D721Med (cell line): ENCODE measurements around the gene NUP85.

Source experiments
- DNase-seq: peaks from one replicate; pipeline ENCODE4 v3.0.0; 2011; ENCODE audit warnings: low spot score; ENCODE audit not compliant: insufficient read length
- FAIRE-seq: peaks from 2 replicates; lab custom pipeline; 2011; peaks lifted over from hg19 to GRCh38; lab: Jason Lieb, UNC
- TF ChIP-seq, protein P1 (sequence below): IDR thresholded peaks from 2 replicates; pipeline ENCODE4 v1.5.1; 2012; ENCODE audit warnings: mild to moderate bottlenecking, control low read depth; ENCODE audit not compliant: insufficient read depth; ENCODE audit errors: missing control alignments

Gene NUP85

DNA sequence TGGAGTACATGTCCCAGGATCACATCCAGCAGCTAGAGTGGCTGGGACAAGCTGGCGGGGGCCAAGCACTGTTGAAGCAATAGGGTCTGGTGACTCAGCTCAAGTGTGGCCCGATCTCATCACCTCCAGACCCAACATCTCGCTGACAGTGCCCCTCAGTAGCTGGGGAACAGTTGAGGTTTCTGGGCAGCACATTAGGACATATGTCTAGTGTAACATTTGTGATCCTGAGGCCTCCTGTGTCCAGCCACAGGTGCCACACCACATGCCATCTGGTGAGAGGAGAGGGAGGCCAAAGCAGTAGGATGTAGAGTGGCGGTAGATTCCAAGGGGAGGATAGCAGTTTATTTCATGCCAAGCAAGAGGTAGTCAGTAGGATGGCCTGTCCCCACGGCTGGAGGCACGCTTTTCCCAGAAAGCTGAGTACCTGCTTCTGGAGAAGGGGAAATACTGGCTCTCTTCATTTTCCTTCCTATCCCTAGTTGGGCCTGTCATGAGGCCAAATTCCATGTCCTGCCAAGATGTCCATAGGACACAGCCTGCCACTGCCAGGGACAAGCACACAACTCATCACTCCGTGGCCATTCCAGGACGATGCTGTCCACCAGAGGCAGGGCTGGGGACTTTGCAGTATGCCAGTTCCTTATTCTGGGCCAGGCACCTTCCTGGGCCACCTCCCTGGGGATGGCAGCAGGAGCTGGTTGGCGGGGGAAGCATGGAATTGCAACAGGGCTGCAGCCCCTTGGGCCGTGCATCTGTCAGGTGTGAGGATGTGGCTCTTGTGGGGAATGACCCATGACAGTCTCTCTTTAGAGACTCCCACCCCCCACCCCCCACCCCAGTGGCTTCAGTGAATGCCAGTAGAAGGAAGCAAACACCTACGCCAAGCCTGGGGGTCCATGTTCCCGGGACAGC lies 31.9 kb downstream of the NUP85 start:
- DNase-seq, result no peak
- no peak for FAIRE-seq
- TF ChIP-seq, protein P1, sequence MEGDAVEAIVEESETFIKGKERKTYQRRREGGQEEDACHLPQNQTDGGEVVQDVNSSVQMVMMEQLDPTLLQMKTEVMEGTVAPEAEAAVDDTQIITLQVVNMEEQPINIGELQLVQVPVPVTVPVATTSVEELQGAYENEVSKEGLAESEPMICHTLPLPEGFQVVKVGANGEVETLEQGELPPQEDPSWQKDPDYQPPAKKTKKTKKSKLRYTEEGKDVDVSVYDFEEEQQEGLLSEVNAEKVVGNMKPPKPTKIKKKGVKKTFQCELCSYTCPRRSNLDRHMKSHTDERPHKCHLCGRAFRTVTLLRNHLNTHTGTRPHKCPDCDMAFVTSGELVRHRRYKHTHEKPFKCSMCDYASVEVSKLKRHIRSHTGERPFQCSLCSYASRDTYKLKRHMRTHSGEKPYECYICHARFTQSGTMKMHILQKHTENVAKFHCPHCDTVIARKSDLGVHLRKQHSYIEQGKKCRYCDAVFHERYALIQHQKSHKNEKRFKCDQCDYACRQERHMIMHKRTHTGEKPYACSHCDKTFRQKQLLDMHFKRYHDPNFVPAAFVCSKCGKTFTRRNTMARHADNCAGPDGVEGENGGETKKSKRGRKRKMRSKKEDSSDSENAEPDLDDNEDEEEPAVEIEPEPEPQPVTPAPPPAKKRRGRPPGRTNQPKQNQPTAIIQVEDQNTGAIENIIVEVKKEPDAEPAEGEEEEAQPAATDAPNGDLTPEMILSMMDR, result no peak

DNA sequence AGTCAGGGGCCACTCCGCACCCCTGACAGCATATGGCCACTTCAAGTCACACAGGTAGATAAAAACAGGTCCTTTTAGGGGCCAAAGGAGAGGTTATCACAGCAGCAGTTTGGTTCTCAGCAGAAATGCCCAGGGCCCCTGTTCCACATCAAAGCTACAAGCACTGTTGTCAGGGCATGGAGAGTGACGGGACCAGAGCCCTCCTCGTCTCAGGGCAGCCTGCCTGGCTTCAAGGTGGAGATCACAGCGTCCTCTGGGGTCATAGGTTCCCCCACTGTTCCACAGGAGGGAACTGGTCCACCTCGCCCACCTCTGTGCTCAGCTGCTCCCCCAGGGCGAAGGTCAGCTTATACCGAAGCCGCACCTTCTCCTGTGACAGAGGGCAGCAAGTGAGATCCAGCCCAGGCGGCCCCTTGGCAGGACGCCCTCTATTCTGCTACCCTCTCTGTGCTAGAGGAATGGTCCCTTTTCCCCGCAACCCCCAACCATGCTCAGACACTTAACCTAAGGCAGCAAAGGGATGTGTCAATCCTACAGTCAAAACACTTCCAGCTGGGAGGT lies 32.6 kb downstream of the NUP85 start:
- DNase-seq (no peak), FAIRE-seq (no peak)
- TF ChIP-seq, protein P1, result no peak

DNA sequence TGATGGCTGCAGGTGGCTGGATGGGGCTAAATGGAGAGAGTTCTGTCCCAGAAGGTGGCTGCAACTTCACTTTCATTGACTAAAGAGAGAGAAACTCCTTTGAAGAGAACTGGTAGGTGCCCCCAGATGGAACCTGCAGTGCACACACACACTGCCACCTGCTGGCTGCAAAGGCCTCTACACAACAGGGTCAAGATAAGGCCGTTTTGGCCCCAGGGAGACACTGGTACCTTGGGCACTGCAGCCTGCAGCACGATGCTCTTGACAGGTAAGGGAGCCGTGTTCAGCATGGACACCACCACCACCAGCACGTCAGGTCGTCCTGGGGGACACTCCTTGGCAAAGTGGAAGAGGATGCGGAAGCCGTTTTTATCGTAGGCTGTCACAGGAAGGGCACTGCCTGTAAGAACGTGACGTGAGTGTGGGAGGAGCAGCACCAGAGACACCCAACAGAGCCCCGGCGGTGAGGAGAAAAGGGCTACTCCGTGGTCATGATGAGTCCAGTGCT lies 33.3 kb downstream of the NUP85 start:
- TF ChIP-seq, protein P1, result peak; percentile 92
- DNase-seq, result peak; percentile 80
- FAIRE-seq, result no peak

DNA sequence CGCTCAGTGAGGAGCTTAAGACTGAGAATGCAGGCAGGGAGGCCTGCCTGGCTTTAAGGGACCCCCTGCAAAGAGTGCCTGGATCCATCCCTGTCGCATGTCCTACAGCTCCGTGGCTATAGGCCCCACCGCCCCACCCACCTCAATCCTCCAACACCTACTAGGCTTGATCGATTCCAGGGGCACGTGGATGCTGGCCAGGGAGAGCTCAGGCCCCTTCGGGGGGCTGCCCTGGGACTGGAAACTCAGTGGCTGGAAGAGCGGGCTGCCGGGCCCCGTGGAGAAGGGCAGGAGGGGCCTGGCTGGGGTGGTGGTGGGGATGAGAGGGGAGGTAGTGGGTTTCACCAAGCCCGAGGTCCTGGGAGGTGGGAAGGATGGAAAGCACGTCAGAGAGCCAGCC lies 33.7 kb downstream of the NUP85 start:
- FAIRE-seq, result no peak
- no peak for DNase-seq
- TF ChIP-seq, protein P1, result no peak

DNA sequence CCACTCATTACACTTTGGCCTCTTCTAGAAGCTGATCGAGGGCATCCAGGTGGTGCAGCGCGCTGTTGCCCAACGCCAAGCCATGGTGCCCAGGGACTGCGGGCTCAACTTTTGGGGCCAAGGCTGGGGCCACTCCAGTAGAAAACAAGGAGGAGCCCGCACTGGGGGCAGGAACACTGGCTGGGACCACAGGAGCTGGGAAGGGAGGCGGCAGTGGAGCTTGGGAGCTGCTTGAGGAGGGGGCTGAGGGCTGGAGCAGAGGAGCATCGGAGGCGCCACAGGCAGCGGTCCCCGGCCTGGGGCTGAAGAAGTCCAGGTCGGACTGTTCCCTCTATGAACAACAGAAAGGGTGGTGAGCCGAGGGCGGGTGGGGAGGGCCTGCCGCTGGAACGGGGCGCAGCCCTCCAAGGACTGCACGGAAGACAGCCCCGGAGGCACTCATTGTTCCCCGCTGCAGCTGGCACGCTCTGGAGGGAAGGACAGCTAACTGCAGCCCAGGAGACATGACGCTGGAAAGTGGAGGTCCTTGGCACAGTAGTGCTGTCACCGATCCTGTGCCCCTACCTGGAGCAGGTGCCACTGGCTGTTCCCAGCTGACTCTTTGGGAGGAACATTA lies 34.4 kb downstream of the NUP85 start:
- TF ChIP-seq, protein P1, result no peak
- no peak for FAIRE-seq
- DNase-seq, result no peak

DNA sequence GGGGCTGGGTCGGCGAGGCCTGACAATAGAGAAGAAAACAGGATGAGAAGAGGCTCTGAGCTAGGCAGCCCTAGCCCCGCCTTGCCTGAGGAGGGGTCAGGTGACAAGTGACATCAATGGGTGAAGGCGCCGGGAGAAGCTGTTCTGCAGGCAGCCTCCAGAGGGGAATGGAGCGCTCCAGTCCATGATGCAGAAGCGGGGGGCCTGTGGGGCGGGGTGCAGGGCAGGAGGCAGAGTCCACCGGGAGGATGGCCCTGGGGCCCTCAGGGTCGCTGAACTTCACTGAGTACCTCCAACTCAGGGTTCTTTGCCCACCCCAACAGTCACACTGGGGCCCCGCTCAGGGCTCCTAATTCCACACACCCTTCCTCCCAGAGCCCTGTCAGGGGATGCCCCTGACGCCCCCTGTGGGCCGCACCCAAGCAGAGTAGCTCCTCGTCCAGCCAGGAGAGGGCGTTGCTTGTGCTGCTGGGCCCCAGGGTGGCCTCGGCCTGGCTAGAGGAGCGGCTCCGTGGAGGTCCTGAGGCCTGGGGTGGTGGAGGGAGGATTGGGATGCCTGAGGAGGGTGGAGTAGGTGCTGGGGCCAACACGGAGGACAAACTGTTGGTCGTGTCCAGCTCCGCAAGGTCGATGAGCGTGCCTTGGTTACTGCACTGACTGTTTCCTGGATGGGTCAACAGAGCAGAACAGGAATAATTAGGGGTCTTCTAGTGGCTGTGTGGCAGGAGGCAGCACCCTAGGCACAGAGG lies 35.1 kb downstream of the NUP85 start:
- peak; percentile 49 for DNase-seq
- TF ChIP-seq, protein P1, result peak; percentile 89
- FAIRE-seq, result no peak
